Transverse colon (tissue), 4 donors: ENCODE results near the gene GLIS1. TPM values are rescaled to one million over a fixed set of nuclear protein-coding genes. Genes with fewer than 3 reads are reported as not detected.

ENCODE experiments used
- DNase-seq: peaks from one replicate; pipeline ENCODE4 v3.0.0-alpha.2; 2019
- H3K27ac ChIP-seq, 4 donors: fragments of 200-600 bp; sonication (generic); 2 replicates each; pipeline ENCODE4 v1.5.1; 2016 to 2018; ENCODE audit warnings: inconsistent platforms in 4 of 4
- H3K27me3 ChIP-seq: fragments of 200-600 bp; sonication (generic); 2 replicates; pipeline ENCODE4 v1.5.1; 2017; ENCODE audit warnings: inconsistent platforms
- H3K36me3 ChIP-seq, 4 donors: fragments of 200-600 bp; sonication (generic); 2 replicates each; pipeline ENCODE4 v1.5.1; 2017 to 2019; ENCODE audit warnings: inconsistent platforms in 4 of 4
- H3K4me1 ChIP-seq, 4 donors: fragments of 200-600 bp; sonication (generic); 2 replicates each; pipeline ENCODE4 v1.5.1; 2017 to 2020; ENCODE audit warnings: inconsistent platforms in 4 of 4
- H3K4me3 ChIP-seq, 4 donors: fragments of 200-600 bp; sonication (generic); 1 replicate in 1 of 4; 2 replicates in 3 of 4; pipeline versions ENCODE4 v1.5.1 to v1.6.1; 2017 to 2019; ENCODE audit warnings: inconsistent platforms in 4 of 4
- H3K9me3 ChIP-seq, 2 donors: fragments of 200-600 bp; sonication (generic); 2 replicates each; pipeline ENCODE4 v1.5.1; 2017 to 2019; ENCODE audit warnings: inconsistent platforms in 2 of 2
- CTCF ChIP-seq, 5 experiments: fragments of 200-600 bp in 3 of 5; fragments of 450-650 bp in 2 of 5; sonication (generic) in 3 of 5; IDR thresholded peaks; 1 replicate in 2 of 5; 2 replicates in 3 of 5; pipeline ENCODE4 v1.5.1; 2016 to 2017; ENCODE audit warnings: antibody characterized with exemption in 5 of 5, inconsistent platforms in 3 of 5, mild to moderate bottlenecking in 2 of 5, moderate library complexity in 1 of 5
- EP300 ChIP-seq: sonication (generic); formaldehyde crosslinking; IDR thresholded peaks from one replicate; pipeline ENCODE4 v1.6.1; 2017; ENCODE audit warnings: antibody characterized with exemption, low read depth
- POLR2A ChIP-seq: fragments of 450-650 bp; IDR thresholded peaks from one replicate; pipeline ENCODE4 v1.6.1; 2016; ENCODE audit warnings: antibody characterized with exemption, mild to moderate bottlenecking, moderate library complexity
- POLR2AphosphoS5 ChIP-seq, 3 donors: sonication (generic); formaldehyde crosslinking; IDR thresholded peaks; one replicate each; pipeline ENCODE4 v1.6.1; 2016; ENCODE audit warnings: antibody characterized with exemption in 3 of 3
- WGBS, 2 donors: methylation state at CpG; one replicate each; pipeline ENCODE4 v1.1.5; 2018; ENCODE audit warnings: low coverage in 1 of 2; 5-methylcytosine and 5-hydroxymethylcytosine counted together
- in situ Hi-C, 4 donors: fragments of 200-750 bp; cut with MboI; loops; one replicate each; pipeline versions ENCODE4 v1.15.0 to v1.15.1; 2017; ENCODE audit warnings: low sequenced_read_pairs in 3 of 4, low pct_ligation_motif_present in 1 of 4, low pct_unique_long_range_greater_than_20kb in 1 of 4
- intact Hi-C: fragments of 100-400 bp; cut with DNase I; formaldehyde crosslinking; loops from one replicate; pipeline ENCODE4 v1.15.1; 2023; ENCODE audit warnings: low total_unique reads
- total RNA-seq, 4 donors: library from RNA; depleted of rRNA; stranded (reverse); fragments of >200 nt; gene quantifications; one replicate each; pipeline ENCODE4 v1.1.0, GENCODE V29; 2016

GLIS1 gene
- total RNA-seq, 4 donors from 2014 or later = 0.16 to 0.75 (median 0.27) TPM; not detected in 1

- Histone ChIP-seq H3K4me1 (no peaks in the 10 kb centered on the region), H3K36me3 (no peaks in the 10 kb centered on the region), H3K4me3 (no peak overlapping the region), H3K27ac (no peak overlapping the region), H3K27me3 (no peaks in the 10 kb centered on the region), H3K9me3 (no peaks in the 10 kb centered on the region)
- intact Hi-C loops (no loop called here), in situ Hi-C loops (no loop called here)
- no peak for DNase-seq
- 36% methylated on average over 2 of the region's 2 CpGs; no CpG with 5 or more reads in 1 of the 2 donors for WGBS, 2 donors
- TF ChIP-seq EP300 = no peak
- no peak for TF ChIP-seq CTCF (IDR thresholded peaks at IDR 0.05)
- TF ChIP-seq POLR2AphosphoS5 (IDR thresholded peaks at IDR 0.05) = no peak
- TF ChIP-seq POLR2A = no peak
Measured at GRCh38 chr1:53665996-53666395, 73.0 kb downstream of the GLIS1 start.

- no peak for TF ChIP-seq CTCF (IDR thresholded peaks at IDR 0.05)
- TF ChIP-seq POLR2A = no peak
- no peak for DNase-seq
- H3K36me3 ChIP-seq = no peaks in the 10 kb centered on the region
- in situ Hi-C loops (no loop called here), intact Hi-C loops (no loop called here)
- WGBS, 2 donors = 56% methylated on average over 12 of the region's 15 CpGs; no CpG with 5 or more reads in 1 of the 2 donors
- H3K27me3 ChIP-seq = no peaks in the 10 kb centered on the region
- no peak overlapping the region for H3K4me3 ChIP-seq
- no peaks in the 10 kb centered on the region for H3K4me1 ChIP-seq
- no peaks in the 10 kb centered on the region for H3K9me3 ChIP-seq
- no peak overlapping the region for H3K27ac ChIP-seq
Measured at GRCh38 chr1:53663529-53664300, 75.2 kb downstream of the GLIS1 start.

GRCh38 chr1:53662951-53663350, 76.0 kb downstream of the GLIS1 start:
- in situ Hi-C loops = no loop called here
- H3K4me3 ChIP-seq = no peak overlapping the region
- no peak for TF ChIP-seq POLR2A
- no peak for TF ChIP-seq CTCF (IDR thresholded peaks at IDR 0.05)
- no peak for TF ChIP-seq EP300
- no peak for TF ChIP-seq POLR2AphosphoS5 (IDR thresholded peaks at IDR 0.05)
- intact Hi-C loops = no loop called here
- H3K9me3 ChIP-seq = no peaks in the 10 kb centered on the region
- H3K36me3 ChIP-seq = no peaks in the 10 kb centered on the region
- H3K27me3 ChIP-seq = no peaks in the 10 kb centered on the region
- no peak overlapping the region for H3K27ac ChIP-seq
- no peak for DNase-seq
- WGBS, 2 donors = 78% methylated on average over 3 of the region's 3 CpGs; no CpG with 5 or more reads in 1 of the 2 donors
- no peaks in the 10 kb centered on the region for H3K4me1 ChIP-seq

- no peak for DNase-seq
- WGBS, 2 donors = 83% methylated on average over 11 of the region's 11 CpGs; no CpG with 5 or more reads in 1 of the 2 donors
- Histone ChIP-seq H3K4me3 (no peak overlapping the region), H3K27me3 (no peaks in the 10 kb centered on the region), H3K27ac (no peak overlapping the region), H3K36me3 (no peaks in the 10 kb centered on the region), H3K9me3 (no peaks in the 10 kb centered on the region), H3K4me1 (no peaks in the 10 kb centered on the region)
- TF ChIP-seq POLR2A (no peak), POLR2AphosphoS5 (IDR thresholded peaks at IDR 0.05) (no peak), EP300 (no peak), CTCF (IDR thresholded peaks at IDR 0.05) (no peak)
- in situ Hi-C loops (no loop called here), intact Hi-C loops (no loop called here)
Measured at GRCh38 chr1:53662169-53662568, 76.8 kb downstream of the GLIS1 start.
